ENCODE results near the gene NUDT14.

- TF ChIP-seq POLR2A (IDR thresholded peaks at IDR 0.05) = no peak
- TF ChIP-seq CTCF (IDR thresholded peaks at IDR 0.05) = no peak
These were observed 38.6 kb upstream of the NUDT14 start for GRCh38 chr14:105219753-105220152.

All from lower leg skin (tissue), 3 donors.